ENCODE data around the gene B4GALT4.
"Not testable (repeated sequence)": the region's sequence is repeated elsewhere in the genome, so short reads cannot be mapped to it uniquely, and the experiment has no call there.

The B4GALT4 gene

GRCh38 chr3:119205209-119205608 lies 35.5 kb downstream of the B4GALT4 start:
- no peak for DNase-seq (ENCODE audit: low read depth in 2 of 2)

- no peak for DNase-seq (ENCODE audit: low read depth in 2 of 2)
These were observed 44.8 kb downstream of the B4GALT4 start for GRCh38 chr3:119195911-119196310.

GRCh38 chr3:119195151-119195476 lies 45.6 kb downstream of the B4GALT4 start:
- DNase-seq (ENCODE audit: low read depth in 2 of 2): no peak

DNA sequence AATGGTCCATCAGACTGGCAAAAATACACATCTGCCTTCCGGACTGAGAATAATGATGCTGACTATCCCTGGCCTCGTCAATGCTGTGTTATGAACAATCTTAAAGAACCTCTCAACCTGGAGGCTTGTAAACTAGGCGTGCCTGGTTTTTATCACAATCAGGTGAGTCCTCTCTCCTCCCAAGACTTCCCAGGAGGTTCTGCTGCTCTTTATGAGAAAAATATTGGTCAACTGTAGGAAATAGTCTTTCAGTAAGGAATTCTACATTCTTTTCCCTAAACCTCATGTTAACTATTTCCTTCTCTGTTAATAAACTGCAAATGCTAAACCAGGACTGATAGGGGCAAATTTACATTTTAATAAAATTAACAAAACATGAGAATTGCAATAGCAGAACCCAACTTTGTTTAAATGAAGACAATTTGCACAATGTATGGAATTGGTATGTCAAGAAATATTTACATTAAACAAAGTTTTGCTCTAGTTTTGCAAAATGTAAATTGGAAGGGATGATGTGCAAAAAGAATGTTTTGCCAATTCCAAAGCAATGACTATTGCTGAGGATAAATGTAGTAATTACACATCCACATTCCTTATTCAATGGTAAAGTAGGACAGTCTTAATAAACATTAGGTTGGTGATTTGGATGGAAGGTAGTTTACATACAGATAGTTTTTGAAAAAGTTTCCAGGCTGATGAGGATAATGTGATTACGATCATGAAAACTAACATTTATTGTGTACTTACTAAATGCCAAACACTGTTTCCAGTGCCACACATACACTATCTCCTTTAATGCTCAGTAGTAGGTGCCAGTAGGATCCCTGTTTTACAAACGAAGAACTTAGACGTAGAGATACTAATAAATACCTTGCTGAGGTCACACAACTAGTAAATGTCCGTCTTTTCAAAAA lies 46.2 kb downstream of the B4GALT4 start:
- DNase-seq (ENCODE audit: low read depth in 2 of 2): peak; percentile 21 to 32

- DNase-seq (ENCODE audit: low read depth in 2 of 2): no peak
These were observed 48.9 kb downstream of the B4GALT4 start for GRCh38 chr3:119191800-119192199.

DNA sequence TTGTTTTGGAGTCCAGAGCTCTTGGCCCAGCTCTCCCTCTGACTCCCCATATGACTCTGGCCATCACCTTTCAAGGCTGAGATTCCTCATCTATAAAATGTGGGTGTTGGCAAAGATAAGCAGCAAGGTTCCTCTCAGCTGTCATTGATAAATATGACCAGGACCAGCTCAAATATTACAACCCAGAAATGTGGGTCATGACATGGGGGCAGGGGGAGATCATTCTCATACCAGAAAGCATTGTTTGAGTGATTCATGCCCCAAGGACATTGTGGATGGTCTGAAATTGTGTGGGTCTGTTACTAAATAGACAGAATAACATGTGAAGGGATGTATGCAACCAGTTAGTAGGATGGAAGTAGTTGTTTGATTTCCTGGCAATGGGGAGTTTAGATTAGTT lies 53.4 kb downstream of the B4GALT4 start:
- no peak for DNase-seq (ENCODE audit: low read depth in 2 of 2)

GRCh38 chr3:119184796-119185570 lies 55.7 kb downstream of the B4GALT4 start:
- DNase-seq (ENCODE audit: low read depth in 2 of 2): peak; percentile 55 to 57

GRCh38 chr3:119184111-119184510 lies 56.6 kb downstream of the B4GALT4 start:
- DNase-seq (ENCODE audit: low read depth in 2 of 2): no peak

DNA sequence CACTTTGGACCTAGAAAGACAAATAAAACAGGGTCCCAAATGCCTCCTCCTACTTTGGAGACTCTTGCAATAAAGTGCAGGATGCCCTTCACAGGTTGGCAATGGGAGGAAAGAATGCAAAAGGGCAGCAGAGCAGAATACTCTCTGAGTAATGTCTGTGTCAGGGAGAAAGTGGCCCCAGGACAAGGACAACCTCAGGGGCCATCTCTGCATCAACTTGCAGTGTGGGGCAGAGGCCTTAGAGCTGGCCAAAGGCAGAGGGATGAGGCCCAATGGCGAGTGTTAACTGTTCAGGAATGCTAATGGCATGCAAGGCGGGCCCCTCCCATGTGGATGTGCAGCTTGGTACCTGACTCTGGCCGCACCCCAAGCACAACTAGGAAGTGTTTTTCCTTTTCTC lies 58.9 kb downstream of the B4GALT4 start:
- DNase-seq (ENCODE audit: low read depth in 2 of 2): no peak

DNA sequence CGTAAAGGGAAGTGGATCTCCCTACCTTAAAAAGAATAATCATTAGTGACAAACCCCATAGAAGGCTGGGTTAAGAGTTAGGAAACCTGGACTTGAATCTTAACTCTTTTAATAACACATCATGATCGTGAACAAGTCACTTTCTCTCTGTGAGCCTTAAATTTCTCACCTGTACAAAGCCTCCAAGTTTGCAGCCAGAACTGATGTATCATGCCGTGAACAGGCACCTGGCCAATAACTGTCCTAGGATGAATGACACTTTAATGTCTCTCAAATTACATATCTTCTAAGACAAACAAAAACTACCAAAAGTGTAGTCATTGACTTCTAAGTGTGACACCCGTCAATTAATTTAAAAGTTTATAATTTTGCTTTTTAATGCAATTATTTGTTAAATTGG lies 63.4 kb downstream of the B4GALT4 start:
- no peak for DNase-seq (ENCODE audit: low read depth in 2 of 2)

GRCh38 chr3:119176778-119177177 lies 63.9 kb downstream of the B4GALT4 start:
- DNase-seq (ENCODE audit: low read depth in 2 of 2): no peak

DNA sequence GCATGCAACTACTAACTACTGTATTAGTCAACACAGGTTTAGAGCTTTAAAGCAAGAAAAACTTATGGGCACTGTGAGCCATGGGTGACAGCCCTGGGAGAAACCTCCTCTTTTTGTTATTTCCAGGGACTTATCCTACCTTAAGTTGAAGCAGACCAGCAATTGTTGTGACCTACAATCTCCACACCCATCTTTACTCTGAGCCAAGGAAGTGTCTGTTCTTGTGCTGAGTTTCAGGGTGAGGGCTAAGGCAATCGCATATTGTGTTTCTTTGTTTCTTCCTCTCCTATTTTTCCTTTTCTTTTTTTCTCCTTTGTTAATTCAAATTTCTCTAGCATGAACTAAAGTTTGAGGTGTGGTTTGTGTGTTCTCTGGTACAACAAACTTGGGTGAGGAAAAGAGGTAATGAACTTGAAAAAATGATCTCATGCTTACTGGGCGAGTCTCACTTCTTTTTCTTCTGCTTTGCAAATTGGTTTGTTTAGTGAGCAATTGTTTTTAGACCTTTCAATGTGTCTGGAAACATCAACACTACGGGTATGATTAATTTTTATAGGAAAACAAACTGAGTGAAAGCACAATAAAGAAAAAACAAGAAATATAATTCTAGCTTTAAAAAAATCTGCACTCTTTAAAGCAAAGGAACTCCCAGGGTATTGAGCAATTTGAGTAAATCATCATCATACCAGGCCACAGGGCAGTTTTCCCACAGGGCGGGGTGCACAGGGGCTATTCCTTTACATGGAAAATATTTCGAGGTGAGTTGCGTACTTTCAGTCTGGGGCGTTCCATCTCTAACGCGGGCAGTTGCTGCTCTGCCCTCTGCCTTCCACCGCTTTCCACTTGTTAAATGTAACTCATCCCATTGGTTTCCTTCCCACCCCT lies 64.6 kb downstream of the B4GALT4 start:
- DNase-seq (ENCODE audit: low read depth in 2 of 2): no peak

DNA sequence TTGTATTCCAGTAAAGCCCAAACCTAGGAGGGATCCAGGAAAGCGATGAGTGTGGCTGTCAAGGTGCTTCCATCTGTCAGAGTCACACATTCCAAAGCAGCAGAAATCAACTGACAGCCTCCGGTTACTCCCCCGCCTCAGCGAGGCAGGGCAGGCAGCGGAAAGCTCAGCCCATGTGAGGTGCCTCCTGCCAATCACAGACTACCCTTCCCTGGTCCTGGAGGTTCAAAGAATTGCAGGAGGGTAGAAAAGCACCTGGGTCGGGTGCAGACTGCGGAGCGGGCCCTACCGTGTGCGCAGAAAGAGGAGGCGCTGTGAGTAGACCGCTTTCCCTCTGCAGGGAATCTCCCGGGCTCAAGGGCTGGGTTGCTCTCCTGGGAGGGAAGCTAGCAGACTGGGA lies 67.4 kb downstream of the B4GALT4 start, which contains the start of gene UPK1B:
TSS of gene UPK1B (plus strand) at position 274 of the 400 bp plus-strand sequence. CDS start 13,144 bp downstream, outside the sequence.
- no peak for DNase-seq (ENCODE audit: low read depth in 2 of 2)

GRCh38 chr3:119170821-119171220 lies 69.9 kb downstream of the B4GALT4 start:
- DNase-seq (ENCODE audit: low read depth in 2 of 2): no peak

- not testable (repeated sequence) for DNase-seq (ENCODE audit: low read depth in 2 of 2)
These were observed 75.9 kb downstream of the B4GALT4 start for GRCh38 chr3:119164745-119165144.

Data from fibroblast of skin of left biceps (primary cell).